ENCODE data around the gene MAP4K2.
A peak's percentile ranks its signal among the peaks of the same experiment; 100 is the strongest.
"Not testable (repeated sequence)": the region's sequence is repeated elsewhere in the genome, so short reads cannot be mapped to it uniquely, and the experiment has no call there.

MAP4K2 gene
- total RNA-seq = 107 to 144 (median 143) reads per million in 3 donors

DNA sequence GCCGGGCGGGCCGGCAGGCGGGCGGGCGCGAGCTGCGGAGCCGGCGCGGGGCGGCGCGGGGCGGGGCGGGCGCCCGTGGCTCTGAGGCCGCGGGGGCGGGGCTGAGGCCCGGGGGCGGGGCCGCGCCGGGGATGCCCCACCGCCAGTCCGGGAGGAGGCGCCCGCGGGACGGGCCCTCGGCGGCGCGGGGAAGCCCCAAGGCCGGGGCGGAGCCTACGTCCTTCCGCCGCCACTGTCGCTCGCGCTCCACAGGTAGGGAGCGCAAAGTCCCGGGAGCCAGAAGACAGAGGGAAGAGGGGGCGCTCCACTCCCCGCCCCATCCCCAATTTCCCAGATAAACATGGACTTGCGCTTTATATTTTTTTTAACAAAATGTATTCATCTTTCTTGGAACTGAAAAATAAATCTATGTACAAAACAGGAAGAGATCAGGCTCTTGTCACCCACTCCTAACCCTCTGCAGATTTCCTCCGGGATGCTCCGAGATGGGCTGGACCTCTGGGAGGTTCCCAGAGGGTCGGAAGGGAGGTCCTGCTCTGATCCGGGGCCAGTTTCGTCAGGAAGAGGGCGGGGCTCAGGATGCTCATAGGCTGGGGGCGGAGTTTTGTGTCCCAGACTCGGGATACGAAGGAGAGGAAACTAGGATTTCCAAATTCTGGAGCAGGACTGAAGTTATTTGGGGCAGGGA lies at the start of gene MAP4K2:
MAP4K2 (minus strand) TSS at position 57 of the 688 bp plus-strand sequence. CDS start 65 bp downstream, outside the sequence.
- Histone ChIP-seq H3K27me3 (replicated peaks; ENCODE audit: control insufficient read depth, insufficient read depth, low read length, poor library complexity, severe bottlenecking) (no peaks in the 10 kb centered on the region), H3K9me3 (ENCODE audit: control insufficient read depth, low read length) (no peaks in the 10 kb centered on the region), H3K36me3 (ENCODE audit: control insufficient read depth, insufficient read depth, low read length) (peaks cover 43% of the 10 kb centered on the region), H3K27ac (ENCODE audit: insufficient read depth, low read length, poor library complexity, severe bottlenecking) (peak within 1 kb of the TSS; percentile 91), H3K4me1 (ENCODE audit: control insufficient read depth, insufficient read depth, low read length, poor library complexity, severe bottlenecking) (peaks cover 22% of the 10 kb centered on the region), H3K4me3 (ENCODE audit: insufficient read depth, low read depth, low read length, poor library complexity, severe bottlenecking) (peak within 1 kb of the TSS; percentile 63)
- peak; percentile 80 to 85 (median 85) for DNase-seq

DNA sequence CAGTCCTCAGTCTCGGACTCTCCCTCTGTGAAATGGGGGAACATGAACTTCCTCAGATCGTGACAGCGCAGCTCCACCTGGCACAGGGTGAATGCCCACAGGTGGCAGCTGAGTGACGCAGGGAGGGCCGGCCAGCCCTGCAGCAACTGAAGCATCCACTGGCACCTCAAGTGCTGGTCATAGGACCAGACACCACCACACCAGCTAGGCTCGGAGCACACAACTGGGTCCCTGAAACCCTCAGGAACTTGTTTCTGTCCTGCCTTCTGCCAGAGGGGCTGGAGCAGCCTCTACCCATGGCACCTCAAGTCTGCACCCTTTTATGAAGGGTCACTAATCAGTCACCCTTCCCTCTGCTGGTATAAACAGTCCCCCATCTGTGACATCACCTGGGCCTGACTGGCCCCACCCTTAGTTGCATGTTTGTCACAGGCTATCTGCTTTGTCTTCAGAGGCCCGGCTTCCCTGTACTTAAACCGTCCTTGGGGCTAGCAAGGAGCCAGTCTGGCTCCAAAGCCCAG lies 48.9 kb upstream of the MAP4K2 start:
- no peak for DNase-seq
- Histone ChIP-seq H3K27me3 (replicated peaks; ENCODE audit: control insufficient read depth, insufficient read depth, low read length, poor library complexity, severe bottlenecking) (no peaks in the 10 kb centered on the region), H3K36me3 (ENCODE audit: control insufficient read depth, insufficient read depth, low read length) (peaks cover 45% of the 10 kb centered on the region), H3K4me1 (ENCODE audit: control insufficient read depth, insufficient read depth, low read length, poor library complexity, severe bottlenecking) (peaks cover 86% of the 10 kb centered on the region), H3K27ac (ENCODE audit: insufficient read depth, low read length, poor library complexity, severe bottlenecking) (peak overlapping the region; percentile 81), H3K4me3 (ENCODE audit: insufficient read depth, low read depth, low read length, poor library complexity, severe bottlenecking) (no peak overlapping the region), H3K9me3 (ENCODE audit: control insufficient read depth, low read length) (no peaks in the 10 kb centered on the region)

DNA sequence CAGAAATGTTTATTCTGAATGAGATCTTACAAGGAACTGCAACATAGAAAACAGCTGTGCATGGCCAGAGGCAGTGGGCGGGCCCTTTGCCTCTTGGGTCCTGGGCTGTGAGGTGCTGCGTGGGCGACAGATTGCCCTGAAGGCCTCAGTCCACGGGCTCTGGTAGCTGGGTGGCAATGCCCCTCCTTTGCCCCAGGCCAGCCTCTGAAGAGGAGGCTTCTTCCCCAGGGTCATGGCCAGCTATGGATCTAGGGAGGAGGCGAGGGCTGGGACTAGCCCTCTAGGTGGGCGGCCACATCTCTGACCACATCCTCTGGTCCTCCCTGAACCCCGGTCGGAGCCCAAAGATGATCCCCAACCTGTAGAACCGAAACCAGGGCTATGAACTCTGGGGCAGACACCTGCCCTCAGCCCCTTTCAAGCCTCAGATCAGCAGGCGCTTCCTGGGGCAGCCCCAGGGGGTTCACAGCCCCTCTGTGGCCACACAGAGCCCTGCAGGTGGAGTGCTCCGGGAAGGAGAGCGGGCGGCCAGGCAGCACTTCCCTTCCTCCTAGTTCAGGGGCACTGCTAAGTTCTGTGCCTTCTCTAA lies 48.1 kb upstream of the MAP4K2 start:
- no peak overlapping the region for H3K4me3 ChIP-seq (ENCODE audit: insufficient read depth, low read depth, low read length, poor library complexity, severe bottlenecking)
- peaks cover 37% of the 10 kb centered on the region for H3K36me3 ChIP-seq (ENCODE audit: control insufficient read depth, insufficient read depth, low read length)
- peaks cover 78% of the 10 kb centered on the region for H3K4me1 ChIP-seq (ENCODE audit: control insufficient read depth, insufficient read depth, low read length, poor library complexity, severe bottlenecking)
- no peaks in the 10 kb centered on the region for H3K27me3 ChIP-seq (replicated peaks; ENCODE audit: control insufficient read depth, insufficient read depth, low read length, poor library complexity, severe bottlenecking)
- peak; percentile 60 to 61 (median 60) for DNase-seq
- H3K9me3 ChIP-seq (ENCODE audit: control insufficient read depth, low read length) = no peaks in the 10 kb centered on the region
- peak overlapping the region; percentile 81 for H3K27ac ChIP-seq (ENCODE audit: insufficient read depth, low read length, poor library complexity, severe bottlenecking)

DNA sequence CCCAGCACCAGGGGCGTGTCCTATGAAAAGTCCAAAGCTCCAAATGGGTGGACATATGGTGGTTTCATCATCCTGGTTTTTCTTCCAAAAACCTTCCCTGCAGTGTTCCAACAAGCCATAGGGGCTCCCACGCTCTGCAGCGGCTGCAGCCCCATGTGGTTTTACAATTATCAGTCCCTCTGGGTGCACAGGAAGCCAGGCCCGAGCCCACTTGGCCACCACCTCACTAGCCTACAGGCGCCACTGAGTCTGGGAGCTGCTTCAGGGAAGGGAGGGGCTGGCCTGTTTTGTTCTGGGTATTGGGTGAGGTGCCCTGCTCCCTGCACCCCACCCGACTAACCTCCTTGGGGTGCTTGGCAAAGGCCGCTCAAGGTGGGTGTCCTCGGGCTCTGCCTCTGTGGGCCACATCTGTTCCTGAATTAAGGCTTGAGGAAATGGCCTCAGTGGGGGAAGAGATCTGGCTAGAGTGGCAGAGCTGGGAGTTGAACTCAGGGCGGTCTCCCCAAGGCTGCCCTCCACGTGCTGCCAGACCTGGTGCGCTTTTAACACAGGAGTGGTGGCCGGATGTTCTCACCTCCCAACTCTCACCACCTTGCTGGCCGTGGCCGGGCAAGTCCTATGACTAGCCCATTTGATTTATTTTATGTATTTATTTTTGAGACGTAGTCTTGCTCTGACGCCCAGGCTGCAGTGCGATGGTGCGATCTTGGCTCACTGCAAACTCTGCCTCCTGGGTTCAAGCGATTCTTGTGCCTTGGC lies 46.8 kb upstream of the MAP4K2 start:
- Histone ChIP-seq H3K4me3 (ENCODE audit: insufficient read depth, low read depth, low read length, poor library complexity, severe bottlenecking) (no peak overlapping the region), H3K36me3 (ENCODE audit: control insufficient read depth, insufficient read depth, low read length) (peaks cover 28% of the 10 kb centered on the region), H3K4me1 (ENCODE audit: control insufficient read depth, insufficient read depth, low read length, poor library complexity, severe bottlenecking) (peaks cover 67% of the 10 kb centered on the region), H3K9me3 (ENCODE audit: control insufficient read depth, low read length) (no peaks in the 10 kb centered on the region), H3K27me3 (replicated peaks; ENCODE audit: control insufficient read depth, insufficient read depth, low read length, poor library complexity, severe bottlenecking) (no peaks in the 10 kb centered on the region), H3K27ac (ENCODE audit: insufficient read depth, low read length, poor library complexity, severe bottlenecking) (peak overlapping the region; percentile 81)
- no peak for DNase-seq

DNA sequence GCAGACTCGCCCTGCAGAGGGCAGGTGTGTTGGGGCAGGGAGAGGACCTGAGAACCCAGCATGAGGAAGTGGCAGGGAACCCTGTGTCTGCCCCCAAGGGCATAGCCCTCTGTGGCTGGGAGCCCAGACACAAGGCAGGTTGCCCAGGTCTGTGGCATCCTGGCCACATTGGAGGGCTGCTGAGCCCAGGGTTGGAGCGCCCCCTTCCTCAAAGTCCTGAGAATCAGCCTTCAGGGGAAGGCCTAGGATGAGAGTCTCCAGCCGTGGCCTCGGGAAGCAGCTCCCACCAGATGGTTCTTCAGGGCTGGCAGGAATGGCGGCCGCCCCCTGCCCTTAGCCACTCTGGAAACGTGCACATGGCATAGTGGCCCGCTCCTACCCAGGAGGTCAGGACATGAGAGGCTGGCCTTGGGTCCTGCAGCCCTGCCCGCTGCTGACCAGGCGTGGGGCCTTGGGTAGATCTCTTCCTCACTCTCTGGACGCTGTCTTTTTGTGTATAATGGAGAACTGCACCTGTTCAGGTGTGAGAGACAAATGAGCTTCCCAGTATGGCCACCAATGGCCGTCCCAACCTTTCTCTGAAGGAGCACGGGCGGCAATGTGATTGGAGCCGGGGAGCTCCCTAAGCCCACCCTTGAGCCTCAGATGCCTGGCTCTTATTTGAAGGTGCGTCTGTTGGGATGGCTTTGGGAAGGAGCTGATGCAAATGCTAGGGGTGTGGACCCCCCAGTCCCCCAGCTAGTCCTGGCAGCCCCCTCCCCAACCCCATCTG lies 46.0 kb upstream of the MAP4K2 start:
- DNase-seq = no peak
- Histone ChIP-seq H3K4me3 (ENCODE audit: insufficient read depth, low read depth, low read length, poor library complexity, severe bottlenecking) (no peak overlapping the region), H3K36me3 (ENCODE audit: control insufficient read depth, insufficient read depth, low read length) (peaks cover 21% of the 10 kb centered on the region), H3K27me3 (replicated peaks; ENCODE audit: control insufficient read depth, insufficient read depth, low read length, poor library complexity, severe bottlenecking) (no peaks in the 10 kb centered on the region), H3K4me1 (ENCODE audit: control insufficient read depth, insufficient read depth, low read length, poor library complexity, severe bottlenecking) (peaks cover 59% of the 10 kb centered on the region), H3K9me3 (ENCODE audit: control insufficient read depth, low read length) (no peaks in the 10 kb centered on the region), H3K27ac (ENCODE audit: insufficient read depth, low read length, poor library complexity, severe bottlenecking) (peak overlapping the region; percentile 42)

DNA sequence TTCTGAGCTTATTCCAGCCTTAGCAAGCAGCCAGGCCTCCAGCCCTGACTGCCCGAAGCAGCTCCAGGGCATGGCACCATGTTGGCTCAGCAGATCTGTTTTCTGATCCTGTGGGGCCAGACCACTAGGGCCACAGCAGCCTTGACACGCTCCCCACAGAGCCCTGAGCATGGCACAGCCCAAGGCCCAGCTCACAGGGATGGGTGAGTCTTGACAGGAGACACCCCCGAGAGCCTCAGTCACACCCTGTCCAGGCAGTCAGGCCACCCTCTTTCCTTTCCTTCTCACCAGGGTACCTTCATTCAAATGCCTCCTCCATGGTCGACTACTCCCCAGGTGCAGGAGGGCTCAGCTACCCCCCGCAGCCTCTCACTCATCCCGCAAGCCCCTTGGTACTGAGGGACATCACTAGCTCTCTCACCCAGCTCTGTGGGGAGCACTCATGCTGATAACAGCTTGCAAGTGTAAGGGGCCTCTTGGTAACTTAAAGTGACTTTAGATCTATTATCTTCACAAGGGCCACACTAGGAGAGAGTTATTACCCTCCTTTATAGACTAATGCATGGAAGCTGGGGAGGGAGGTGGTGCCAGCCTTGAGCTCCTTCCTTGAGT lies 45.3 kb upstream of the MAP4K2 start:
- DNase-seq = no peak
- Histone ChIP-seq H3K27me3 (replicated peaks; ENCODE audit: control insufficient read depth, insufficient read depth, low read length, poor library complexity, severe bottlenecking) (no peaks in the 10 kb centered on the region), H3K36me3 (ENCODE audit: control insufficient read depth, insufficient read depth, low read length) (peaks cover 16% of the 10 kb centered on the region), H3K4me1 (ENCODE audit: control insufficient read depth, insufficient read depth, low read length, poor library complexity, severe bottlenecking) (peaks cover 52% of the 10 kb centered on the region), H3K4me3 (ENCODE audit: insufficient read depth, low read depth, low read length, poor library complexity, severe bottlenecking) (no peak overlapping the region), H3K27ac (ENCODE audit: insufficient read depth, low read length, poor library complexity, severe bottlenecking) (peak overlapping the region; percentile 42), H3K9me3 (ENCODE audit: control insufficient read depth, low read length) (no peaks in the 10 kb centered on the region)

DNA sequence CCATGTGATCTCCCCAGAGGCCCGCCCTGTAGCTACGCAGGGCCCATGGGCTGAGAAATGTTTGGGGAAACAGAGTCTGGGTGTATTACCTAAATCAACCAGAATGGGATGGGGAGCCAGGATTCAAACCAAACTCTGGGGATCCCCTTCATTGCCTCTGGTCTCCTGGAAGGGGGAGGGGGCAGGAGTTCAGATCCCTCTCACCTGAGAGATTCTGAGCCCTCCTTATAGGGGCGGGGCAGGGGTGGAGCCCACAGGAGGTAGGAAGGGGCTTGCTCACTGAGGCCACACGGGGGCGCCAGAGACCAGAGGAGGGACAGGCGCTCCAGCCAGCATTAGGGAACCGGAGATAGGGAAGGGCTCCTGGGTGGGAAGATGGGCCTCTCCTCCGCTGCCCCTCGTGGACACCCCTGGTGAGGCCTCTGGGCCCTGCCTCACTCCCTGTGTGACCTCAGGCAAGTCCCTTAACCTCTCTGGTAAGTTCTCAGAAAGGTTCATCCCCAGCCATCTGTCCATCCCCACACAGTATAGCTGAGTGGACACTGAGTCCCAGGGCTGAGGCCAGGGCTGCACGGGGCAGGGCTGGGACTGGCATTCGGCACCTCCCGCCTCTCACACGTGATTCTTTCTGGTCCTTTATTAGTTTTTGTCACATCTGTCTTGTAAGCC lies 44.1 kb upstream of the MAP4K2 start:
- Histone ChIP-seq H3K27me3 (replicated peaks; ENCODE audit: control insufficient read depth, insufficient read depth, low read length, poor library complexity, severe bottlenecking) (no peaks in the 10 kb centered on the region), H3K9me3 (ENCODE audit: control insufficient read depth, low read length) (no peaks in the 10 kb centered on the region), H3K36me3 (ENCODE audit: control insufficient read depth, insufficient read depth, low read length) (peaks cover 5% of the 10 kb centered on the region), H3K27ac (ENCODE audit: insufficient read depth, low read length, poor library complexity, severe bottlenecking) (no peak overlapping the region), H3K4me3 (ENCODE audit: insufficient read depth, low read depth, low read length, poor library complexity, severe bottlenecking) (no peak overlapping the region), H3K4me1 (ENCODE audit: control insufficient read depth, insufficient read depth, low read length, poor library complexity, severe bottlenecking) (peaks cover 41% of the 10 kb centered on the region)
- peak; percentile 77 to 89 (median 87) for DNase-seq

DNA sequence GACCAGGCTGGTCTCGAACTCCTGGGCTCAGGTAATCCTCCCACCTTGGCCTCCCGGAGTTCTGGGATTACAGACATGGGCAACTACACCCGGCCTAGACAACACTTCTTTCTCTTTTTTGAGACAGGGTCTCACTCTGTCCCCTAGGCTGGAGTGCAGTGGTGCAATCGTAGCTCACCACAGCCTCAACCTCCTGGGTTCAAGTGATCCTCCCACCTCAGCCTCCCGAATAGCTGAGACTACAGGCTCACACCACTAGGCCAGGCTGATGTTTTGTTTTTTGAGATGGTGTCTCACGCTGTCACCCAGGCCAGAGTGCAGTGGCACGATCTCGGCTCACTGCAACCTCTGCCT lies 42.7 kb upstream of the MAP4K2 start:
- H3K4me3 ChIP-seq (ENCODE audit: insufficient read depth, low read depth, low read length, poor library complexity, severe bottlenecking); H3K36me3 ChIP-seq (ENCODE audit: control insufficient read depth, insufficient read depth, low read length); DNase-seq; H3K9me3 ChIP-seq (ENCODE audit: control insufficient read depth, low read length); H3K27ac ChIP-seq (ENCODE audit: insufficient read depth, low read length, poor library complexity, severe bottlenecking); H3K27me3 ChIP-seq (replicated peaks; ENCODE audit: control insufficient read depth, insufficient read depth, low read length, poor library complexity, severe bottlenecking): not testable (repeated sequence)
- H3K4me1 ChIP-seq (ENCODE audit: control insufficient read depth, insufficient read depth, low read length, poor library complexity, severe bottlenecking) = peaks cover 27% of the 10 kb centered on the region

Measured in effector memory CD4-positive, alpha-beta T cell (primary cell).